ENCODE results near the gene KRTAP10-9. TPM values are rescaled to one million over a fixed set of nuclear protein-coding genes. Genes with fewer than 3 reads are reported as not detected.
"Not testable (repeated sequence)": the region's sequence is repeated elsewhere in the genome, so short reads cannot be mapped to it uniquely, and the experiment has no call there.

KRTAP10-9 gene
- total RNA-seq, 1 donor from 2014 or later = not detected

DNA sequence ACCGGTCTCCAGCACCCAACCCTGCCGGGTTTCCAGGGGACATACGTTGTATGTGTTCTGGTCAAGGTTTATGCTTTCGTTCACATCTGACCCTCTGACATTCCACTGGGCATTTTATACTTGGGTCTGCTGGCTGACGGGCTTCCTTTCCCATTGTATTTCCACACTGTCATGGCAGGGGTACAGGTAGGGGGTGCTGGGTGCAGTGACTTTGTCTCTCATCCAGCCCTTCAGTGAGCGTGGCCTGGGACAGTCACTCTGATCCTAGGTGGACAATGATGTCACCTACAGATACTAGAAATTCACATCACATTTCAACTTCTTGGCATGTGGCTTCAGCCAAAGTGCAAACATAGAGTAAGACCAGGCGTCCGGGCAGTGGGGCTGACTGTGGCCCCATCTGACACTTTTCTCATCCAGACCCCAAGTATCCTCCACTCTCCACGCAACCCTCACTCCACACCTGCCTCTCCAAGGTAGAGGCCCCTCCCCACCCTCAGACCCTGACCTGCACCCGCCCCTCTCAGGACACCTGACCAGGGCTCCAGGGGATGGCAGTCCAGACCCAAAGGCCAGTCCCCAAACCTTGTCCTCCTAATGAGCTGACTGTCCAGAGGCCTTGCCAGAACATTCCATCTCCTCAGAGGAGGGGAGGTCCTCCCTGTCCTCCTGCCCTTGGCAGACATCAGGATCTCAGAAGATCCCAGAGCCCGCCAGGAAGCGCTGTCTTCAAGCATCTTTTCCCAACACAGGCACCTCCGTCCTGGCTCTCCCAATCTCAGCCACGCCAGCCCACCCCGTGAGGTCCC, 9.5 kb downstream of the KRTAP10-9 start:
- peaks cover 48% of the 10 kb centered on the region for H3K27me3 Mint-ChIP-seq (ENCODE audit: low read depth)

DNA sequence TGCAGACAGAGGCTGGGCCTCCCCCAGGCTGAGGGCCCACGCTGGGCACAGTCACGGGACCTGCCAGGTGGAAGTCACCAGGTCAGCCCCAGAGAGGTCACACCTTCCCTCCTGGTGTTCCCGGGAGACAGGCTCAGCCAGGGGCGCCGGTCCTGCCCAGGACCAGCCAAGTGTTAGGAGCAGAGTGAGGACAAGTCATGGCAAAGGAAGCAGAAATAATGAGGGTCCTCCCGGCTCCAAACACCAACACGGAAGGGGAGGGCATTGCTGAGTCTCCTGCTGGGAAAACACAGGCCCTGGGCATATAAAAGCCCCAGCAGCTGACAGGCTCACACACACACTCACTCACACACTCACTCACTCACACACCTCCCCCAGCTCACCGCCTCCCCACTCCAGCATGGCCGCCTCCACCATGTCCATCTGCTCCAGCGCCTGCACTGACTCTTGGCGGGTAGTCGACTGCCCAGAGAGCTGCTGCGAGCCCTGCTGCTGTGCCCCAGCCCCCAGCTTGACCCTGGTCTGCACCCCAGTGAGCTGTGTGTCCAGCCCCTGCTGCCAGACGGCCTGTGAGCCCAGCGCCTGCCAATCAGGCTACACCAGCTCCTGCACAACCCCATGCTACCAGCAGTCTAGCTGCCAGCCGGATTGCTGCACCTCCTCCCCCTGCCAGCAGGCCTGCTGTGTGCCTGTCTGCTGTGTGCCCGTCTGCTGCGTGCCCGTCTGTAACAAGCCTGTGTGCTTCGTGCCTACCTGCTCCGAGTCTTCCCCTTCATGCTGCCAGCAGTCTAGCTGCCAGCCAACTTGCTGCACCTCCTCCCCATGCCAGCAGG, 10.3 kb downstream of the KRTAP10-9 start, which contains the start of gene KRTAP10-10:
TSS of gene KRTAP10-10 (plus strand) at position 339 of the 833 bp plus-strand sequence. CDS start at position 401, 62 bp downstream.
- no peak within 1 kb of the TSS for H3K27ac Mint-ChIP-seq (ENCODE audit: unreplicated experiment)
- H3K27me3 Mint-ChIP-seq (ENCODE audit: low read depth) = peaks cover 53% of the 10 kb centered on the region
- peaks cover 28% of the 10 kb centered on the region for H3K9me3 Mint-ChIP-seq (ENCODE audit: low read depth)
- TF ChIP-seq, protein P1, sequence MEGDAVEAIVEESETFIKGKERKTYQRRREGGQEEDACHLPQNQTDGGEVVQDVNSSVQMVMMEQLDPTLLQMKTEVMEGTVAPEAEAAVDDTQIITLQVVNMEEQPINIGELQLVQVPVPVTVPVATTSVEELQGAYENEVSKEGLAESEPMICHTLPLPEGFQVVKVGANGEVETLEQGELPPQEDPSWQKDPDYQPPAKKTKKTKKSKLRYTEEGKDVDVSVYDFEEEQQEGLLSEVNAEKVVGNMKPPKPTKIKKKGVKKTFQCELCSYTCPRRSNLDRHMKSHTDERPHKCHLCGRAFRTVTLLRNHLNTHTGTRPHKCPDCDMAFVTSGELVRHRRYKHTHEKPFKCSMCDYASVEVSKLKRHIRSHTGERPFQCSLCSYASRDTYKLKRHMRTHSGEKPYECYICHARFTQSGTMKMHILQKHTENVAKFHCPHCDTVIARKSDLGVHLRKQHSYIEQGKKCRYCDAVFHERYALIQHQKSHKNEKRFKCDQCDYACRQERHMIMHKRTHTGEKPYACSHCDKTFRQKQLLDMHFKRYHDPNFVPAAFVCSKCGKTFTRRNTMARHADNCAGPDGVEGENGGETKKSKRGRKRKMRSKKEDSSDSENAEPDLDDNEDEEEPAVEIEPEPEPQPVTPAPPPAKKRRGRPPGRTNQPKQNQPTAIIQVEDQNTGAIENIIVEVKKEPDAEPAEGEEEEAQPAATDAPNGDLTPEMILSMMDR (IDR thresholded peaks at IDR 0.05) = no peak
- H3K4me1 Mint-ChIP-seq (ENCODE audit: low read depth) = no peaks in the 10 kb centered on the region
- DNase-seq (ENCODE audit: low spot score) = no peak
- no peak within 1 kb of the TSS for H3K4me3 Mint-ChIP-seq (ENCODE audit: unreplicated experiment)
- no peaks in the 10 kb centered on the region for H3K36me3 Mint-ChIP-seq (ENCODE audit: low read depth)

More for the DNA sequence above, 9.5 kb downstream of the KRTAP10-9 start:
- Mint-ChIP-seq H3K27ac (ENCODE audit: unreplicated experiment) (no peak overlapping the region), H3K36me3 (ENCODE audit: low read depth) (peaks cover 5% of the 10 kb centered on the region), H3K4me3 (ENCODE audit: unreplicated experiment) (no peak overlapping the region), H3K4me1 (ENCODE audit: low read depth) (no peaks in the 10 kb centered on the region), H3K9me3 (ENCODE audit: low read depth) (peaks cover 31% of the 10 kb centered on the region)
- no peak for DNase-seq (ENCODE audit: low spot score)
- TF ChIP-seq, protein P1 (IDR thresholded peaks at IDR 0.05) = no peak

DNA sequence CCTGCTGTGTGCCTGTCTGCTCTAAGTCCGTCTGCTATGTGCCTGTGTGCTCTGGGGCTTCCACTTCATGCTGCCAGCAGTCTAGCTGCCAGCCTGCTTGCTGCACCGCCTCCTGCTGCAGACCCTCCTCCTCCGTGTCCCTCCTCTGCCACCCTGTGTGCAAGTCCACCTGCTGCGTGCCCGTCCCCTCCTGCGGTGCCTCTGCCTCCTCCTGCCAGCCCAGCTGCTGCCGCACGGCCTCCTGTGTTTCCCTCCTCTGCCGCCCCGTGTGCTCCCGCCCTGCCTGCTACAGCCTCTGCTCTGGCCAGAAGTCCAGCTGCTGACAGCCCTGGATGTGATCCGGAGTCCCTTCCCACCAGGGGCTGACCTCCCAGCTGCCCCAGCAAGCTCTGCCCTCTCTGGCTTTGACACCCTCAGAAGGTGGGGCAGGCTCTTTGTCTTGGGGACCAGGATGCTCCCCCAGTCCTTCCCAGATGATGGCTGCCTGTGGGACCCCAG, 11.0 kb downstream of the KRTAP10-9 start:
- DNase-seq (ENCODE audit: low spot score); H3K27ac Mint-ChIP-seq (ENCODE audit: unreplicated experiment); H3K4me1 Mint-ChIP-seq (ENCODE audit: low read depth); H3K4me3 Mint-ChIP-seq (ENCODE audit: unreplicated experiment); H3K36me3 Mint-ChIP-seq (ENCODE audit: low read depth): not testable (repeated sequence)
- peaks cover 54% of the 10 kb centered on the region for H3K27me3 Mint-ChIP-seq (ENCODE audit: low read depth)
- peaks cover 26% of the 10 kb centered on the region for H3K9me3 Mint-ChIP-seq (ENCODE audit: low read depth)

DNA sequence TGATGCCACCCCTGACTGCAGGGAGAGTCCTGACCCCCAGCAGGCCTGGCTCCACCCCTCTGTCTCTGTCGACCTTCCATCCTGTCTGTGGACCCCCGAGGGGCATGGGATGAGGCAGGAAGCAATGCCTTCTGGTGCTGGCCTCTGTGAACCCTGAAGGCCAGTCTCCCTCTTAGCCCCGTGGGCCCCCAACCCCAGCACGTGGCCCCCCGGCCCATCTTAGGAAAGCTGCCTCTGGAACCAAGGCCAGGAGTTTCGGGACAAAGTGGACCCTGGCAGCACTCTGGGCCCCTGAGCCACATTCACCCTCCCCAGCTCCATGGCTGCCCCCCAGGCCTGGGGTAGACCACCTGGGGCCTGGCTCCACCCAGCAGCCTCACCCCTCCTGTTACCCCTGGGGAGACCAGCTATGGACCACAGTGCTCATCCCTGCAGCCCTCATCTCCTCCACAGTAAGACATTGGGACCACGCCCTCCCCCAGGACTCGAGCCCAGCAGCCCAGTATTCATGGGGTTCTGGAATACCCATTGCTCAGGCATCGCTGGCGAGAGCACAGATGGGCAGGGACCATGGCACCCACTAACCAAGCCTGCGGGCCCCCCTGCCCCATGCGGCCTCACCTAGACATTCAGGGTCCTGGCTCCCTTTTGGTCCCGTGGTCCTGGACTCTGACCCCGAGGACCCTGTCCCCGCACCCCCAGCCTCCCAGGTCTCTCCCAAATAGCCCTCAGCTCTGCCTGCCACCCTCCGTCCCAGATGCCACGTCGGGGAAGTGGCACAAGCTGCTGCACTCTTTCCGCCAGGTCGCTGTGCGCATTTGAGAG, 11.8 kb downstream of the KRTAP10-9 start:
- Mint-ChIP-seq H3K27me3 (ENCODE audit: low read depth) (peaks cover 52% of the 10 kb centered on the region), H3K9me3 (ENCODE audit: low read depth) (peaks cover 26% of the 10 kb centered on the region)
- DNase-seq (ENCODE audit: low spot score); H3K27ac Mint-ChIP-seq (ENCODE audit: unreplicated experiment); H3K4me3 Mint-ChIP-seq (ENCODE audit: unreplicated experiment); H3K4me1 Mint-ChIP-seq (ENCODE audit: low read depth); H3K36me3 Mint-ChIP-seq (ENCODE audit: low read depth): not testable (repeated sequence)

DNA sequence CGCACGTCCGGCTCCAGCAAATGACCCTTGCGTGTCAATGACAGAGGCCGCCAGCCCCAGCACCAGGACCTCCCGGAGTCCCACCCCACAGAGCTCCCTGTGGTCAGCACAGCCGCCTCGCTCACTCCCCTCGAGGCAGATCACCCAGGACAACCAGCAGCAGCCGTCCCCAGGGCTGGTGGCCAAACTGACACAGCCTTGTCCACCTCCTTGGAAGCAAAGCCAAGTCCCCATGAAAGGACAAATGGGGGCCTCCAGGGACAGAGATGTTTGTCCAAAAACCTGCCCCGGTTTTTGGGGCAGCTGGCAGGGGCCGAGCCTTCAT, 12.4 kb downstream of the KRTAP10-9 start:
- DNase-seq (ENCODE audit: low spot score) = no peak
- H3K9me3 Mint-ChIP-seq (ENCODE audit: low read depth) = peaks cover 31% of the 10 kb centered on the region
- H3K4me1 Mint-ChIP-seq (ENCODE audit: low read depth) = no peaks in the 10 kb centered on the region
- TF ChIP-seq, protein P1 (IDR thresholded peaks at IDR 0.05) = no peak
- H3K27ac Mint-ChIP-seq (ENCODE audit: unreplicated experiment) = no peak overlapping the region
- H3K4me3 Mint-ChIP-seq (ENCODE audit: unreplicated experiment) = no peak overlapping the region
- H3K36me3 Mint-ChIP-seq (ENCODE audit: low read depth) = no peaks in the 10 kb centered on the region
- H3K27me3 Mint-ChIP-seq (ENCODE audit: low read depth) = peaks cover 49% of the 10 kb centered on the region
